Activated CD4-positive, alpha-beta memory T cell treated with anti-CD3 and anti-CD28 coated beads for 36 hours (primary cell): ENCODE measurements around the gene ZNF692. TPM values are rescaled to one million over a fixed set of nuclear protein-coding genes. Genes with fewer than 3 reads are reported as not detected.
"Not testable (repeated sequence)": the region's sequence is repeated elsewhere in the genome, so short reads cannot be mapped to it uniquely, and the experiment has no call there.

Experiments
- CTCF ChIA-PET: fragments of 350-600 bp; sonication (Branson Sonifier 250); formaldehyde crosslinking; loops from one replicate; lab custom pipeline; 2021; ENCODE audit warnings: antibody characterized with exemption, inconsistent platforms; lab: Charles Lee
- POLR2A ChIA-PET: fragments of 350-600 bp; sonication (Branson Sonifier 250); formaldehyde crosslinking; loops from one replicate; lab custom pipeline; 2021; ENCODE audit warnings: antibody characterized with exemption; lab: Charles Lee
- DNase-seq: peaks from one replicate; pipeline ENCODE4 v3.0.0-alpha.2; 2020
- H3K27ac Mint-ChIP-seq: one replicate; pipeline ENCODE4 v1.8.0; 2021; ENCODE audit warnings: mixed read lengths
- H3K27me3 Mint-ChIP-seq: one replicate; pipeline ENCODE4 v1.8.0; 2021; ENCODE audit warnings: mixed read lengths
- H3K36me3 Mint-ChIP-seq: one replicate; pipeline ENCODE4 v1.8.0; 2021; ENCODE audit warnings: mixed read lengths
- H3K4me1 Mint-ChIP-seq: one replicate; pipeline ENCODE4 v1.8.0; 2021; ENCODE audit warnings: low read depth, mixed read lengths
- H3K4me3 Mint-ChIP-seq: one replicate; pipeline ENCODE4 v1.8.0; 2021; ENCODE audit warnings: mild to moderate bottlenecking, mixed read lengths
- H3K9me3 Mint-ChIP-seq: one replicate; pipeline ENCODE4 v1.8.0; 2021; ENCODE audit warnings: mixed read lengths
- intact Hi-C: fragments of 100-400 bp; cut with micrococcal nuclease; formaldehyde crosslinking; loops from one replicate; pipeline ENCODE4 v1.15.1; 2023
- total RNA-seq, 2 experiments: library from RNA; stranded (reverse); gene quantifications; one replicate each; pipeline ENCODE4 v1.2.3, GENCODE V29; 2021

The ZNF692 gene
- total RNA-seq, 2 experiments from 2014 or later: 60.4 to 65.9 TPM

- no peak overlapping the region for H3K27ac Mint-ChIP-seq
- H3K36me3 Mint-ChIP-seq: peaks cover 31% of the 10 kb centered on the region
- intact Hi-C loops: no loop called here
- CTCF ChIA-PET: interaction anchor here (1.7 kb wide), 1 partner anchor 13 kb away, joined by 5 read pairs; the partner anchor contains the start of gene SH3BP5L
- no peak for DNase-seq
- H3K4me1 Mint-ChIP-seq: peaks cover 21% of the 10 kb centered on the region
- H3K9me3 Mint-ChIP-seq: no peaks in the 10 kb centered on the region
- no peaks in the 10 kb centered on the region for H3K27me3 Mint-ChIP-seq
- no peak overlapping the region for H3K4me3 Mint-ChIP-seq
- POLR2A ChIA-PET: no interaction called here
Measured at GRCh38 chr1:248812736-248813425, 46.0 kb downstream of the ZNF692 start.

- Mint-ChIP-seq H3K36me3 (peaks cover 30% of the 10 kb centered on the region), H3K27ac (no peak overlapping the region), H3K4me1 (peaks cover 12% of the 10 kb centered on the region), H3K4me3 (no peak overlapping the region), H3K9me3 (no peaks in the 10 kb centered on the region), H3K27me3 (no peaks in the 10 kb centered on the region)
- ChIA-PET CTCF (no interaction called here), POLR2A (interaction anchor here (1.0 kb wide), 1 partner anchor 18 kb away, joined by 3 read pairs; no protein-coding TSS in a partner anchor)
- DNase-seq: no peak
- intact Hi-C loops: no loop called here
Measured at GRCh38 chr1:248811514-248812490, 47.1 kb downstream of the ZNF692 start.

- peaks cover 3% of the 10 kb centered on the region for H3K4me1 Mint-ChIP-seq
- DNase-seq: no peak
- H3K9me3 Mint-ChIP-seq: no peaks in the 10 kb centered on the region
- H3K27ac Mint-ChIP-seq: no peak overlapping the region
- peaks cover 30% of the 10 kb centered on the region for H3K36me3 Mint-ChIP-seq
- H3K4me3 Mint-ChIP-seq: no peak overlapping the region
- ChIA-PET POLR2A (interaction anchor here (1.0 kb wide), 1 partner anchor 17 kb away, joined by 3 read pairs; no protein-coding TSS in a partner anchor), CTCF (no interaction called here)
- no peaks in the 10 kb centered on the region for H3K27me3 Mint-ChIP-seq
- intact Hi-C loops: no loop called here
Measured at GRCh38 chr1:248810727-248811513, 48.0 kb downstream of the ZNF692 start.

GRCh38 chr1:248810000-248810726, 48.7 kb downstream of the ZNF692 start:
- CTCF ChIA-PET: no interaction called here
- intact Hi-C loops: loop anchor here (5.0 kb wide), 1 partner anchor 873 kb away; no protein-coding TSS in a partner anchor

GRCh38 chr1:248808876-248809275, 50.0 kb downstream of the ZNF692 start:
- H3K4me1 Mint-ChIP-seq: no peaks in the 10 kb centered on the region
- ChIA-PET POLR2A (no interaction called here), CTCF (no interaction called here)
- no peak overlapping the region for H3K4me3 Mint-ChIP-seq
- DNase-seq: no peak
- no peak overlapping the region for H3K27ac Mint-ChIP-seq
- no peaks in the 10 kb centered on the region for H3K9me3 Mint-ChIP-seq
- intact Hi-C loops: loop anchor here (5.0 kb wide), 1 partner anchor 872 kb away; no protein-coding TSS in a partner anchor
- peaks cover 21% of the 10 kb centered on the region for H3K36me3 Mint-ChIP-seq
- H3K27me3 Mint-ChIP-seq: no peaks in the 10 kb centered on the region

More at GRCh38 chr1:248810000-248810726, 48.7 kb downstream of the ZNF692 start:
- no peaks in the 10 kb centered on the region for H3K4me1 Mint-ChIP-seq
- H3K27me3 Mint-ChIP-seq: no peaks in the 10 kb centered on the region
- no peak for DNase-seq
- POLR2A ChIA-PET: no interaction called here
- H3K36me3 Mint-ChIP-seq: peaks cover 24% of the 10 kb centered on the region
- H3K27ac Mint-ChIP-seq: no peak overlapping the region
- no peak overlapping the region for H3K4me3 Mint-ChIP-seq
- H3K9me3 Mint-ChIP-seq: no peaks in the 10 kb centered on the region

GRCh38 chr1:248807067-248807737, 51.7 kb downstream of the ZNF692 start:
- Mint-ChIP-seq H3K27ac (no peak overlapping the region), H3K9me3 (no peaks in the 10 kb centered on the region), H3K4me3 (no peak overlapping the region), H3K27me3 (peaks cover 2% of the 10 kb centered on the region), H3K36me3 (peaks cover 5% of the 10 kb centered on the region), H3K4me1 (no peaks in the 10 kb centered on the region)
- CTCF ChIA-PET: interaction anchor here (0.6 to 3.4 kb wide), 9 partner anchors 11 to 564 kb away, joined by 3 to 46 read pairs (median 4); partner anchors contain the start of genes SH3BP5L and ZNF692
- peak; percentile 69 for DNase-seq
- intact Hi-C loops: loop anchor here (1.0 to 5.0 kb wide), 5 partner anchors 111 to 870 kb away; no protein-coding TSS in a partner anchor
- POLR2A ChIA-PET: no interaction called here

- H3K27me3 Mint-ChIP-seq: peaks cover 5% of the 10 kb centered on the region
- no peaks in the 10 kb centered on the region for H3K4me1 Mint-ChIP-seq
- no peaks in the 10 kb centered on the region for H3K36me3 Mint-ChIP-seq
- DNase-seq: no peak
- ChIA-PET CTCF (interaction anchor here (0.7 to 3.4 kb wide), 5 partner anchors 13 to 563 kb away, joined by 3 to 46 read pairs (median 9); no protein-coding TSS in a partner anchor), POLR2A (no interaction called here)
- intact Hi-C loops: loop anchor here (5.0 kb wide), 1 partner anchor 869 kb away; no protein-coding TSS in a partner anchor
- no peak overlapping the region for H3K27ac Mint-ChIP-seq
- H3K4me3 Mint-ChIP-seq: no peak overlapping the region
- no peaks in the 10 kb centered on the region for H3K9me3 Mint-ChIP-seq
Measured at GRCh38 chr1:248805876-248806275, 53.0 kb downstream of the ZNF692 start.

- Mint-ChIP-seq H3K9me3 (no peaks in the 10 kb centered on the region), H3K27ac (no peak overlapping the region), H3K4me3 (no peak overlapping the region), H3K4me1 (no peaks in the 10 kb centered on the region), H3K27me3 (peaks cover 5% of the 10 kb centered on the region), H3K36me3 (no peaks in the 10 kb centered on the region)
- ChIA-PET CTCF (interaction anchor here (0.8 to 3.4 kb wide), 6 partner anchors 9 to 562 kb away, joined by 4 to 46 read pairs (median 6); no protein-coding TSS in a partner anchor), POLR2A (no interaction called here)
- intact Hi-C loops: loop anchor here (5.0 kb wide), 1 partner anchor 868 kb away; no protein-coding TSS in a partner anchor
- no peak for DNase-seq
Measured at GRCh38 chr1:248804771-248805681, 53.9 kb downstream of the ZNF692 start.

GRCh38 chr1:248803501-248803900, 55.4 kb downstream of the ZNF692 start:
- POLR2A ChIA-PET, H3K36me3 Mint-ChIP-seq, H3K9me3 Mint-ChIP-seq, H3K27me3 Mint-ChIP-seq, H3K4me3 Mint-ChIP-seq, H3K4me1 Mint-ChIP-seq, CTCF ChIA-PET, DNase-seq, H3K27ac Mint-ChIP-seq, intact Hi-C loops: not testable (repeated sequence)

GRCh38 chr1:248802454-248802853, 56.4 kb downstream of the ZNF692 start:
- intact Hi-C loops: no loop called here
- H3K9me3 Mint-ChIP-seq: no peaks in the 10 kb centered on the region
- POLR2A ChIA-PET: no interaction called here
- H3K36me3 Mint-ChIP-seq: no peaks in the 10 kb centered on the region
- H3K4me3 Mint-ChIP-seq: no peak overlapping the region
- H3K27me3 Mint-ChIP-seq: peaks cover 5% of the 10 kb centered on the region
- no peak for DNase-seq
- no peak overlapping the region for H3K27ac Mint-ChIP-seq
- CTCF ChIA-PET: no interaction called here
- H3K4me1 Mint-ChIP-seq: no peaks in the 10 kb centered on the region
